ENCODE results near the gene CEP250.

CEP250 gene

DNA sequence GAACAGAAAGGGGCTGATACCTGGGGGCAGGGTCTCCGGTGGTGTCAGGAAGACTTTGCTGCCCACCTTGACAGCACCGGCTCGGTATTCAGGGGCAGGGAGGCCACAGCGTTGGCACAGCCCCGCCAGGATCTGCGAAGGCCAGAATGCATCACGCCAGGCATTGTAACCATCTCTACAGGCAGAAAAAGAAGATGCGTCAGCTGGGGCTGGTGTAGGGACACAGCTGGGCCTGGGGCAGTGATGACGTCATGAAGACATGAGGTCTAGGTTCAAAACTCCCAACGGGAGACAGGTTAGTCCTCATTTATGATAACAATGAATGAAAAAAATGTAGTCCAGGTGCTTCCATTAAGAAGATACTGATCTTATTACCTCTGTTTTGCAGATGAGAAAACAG lies 108.4 kb downstream of the CEP250 start:
- no peak for DNase-seq (ENCODE audit: low read depth)

DNA sequence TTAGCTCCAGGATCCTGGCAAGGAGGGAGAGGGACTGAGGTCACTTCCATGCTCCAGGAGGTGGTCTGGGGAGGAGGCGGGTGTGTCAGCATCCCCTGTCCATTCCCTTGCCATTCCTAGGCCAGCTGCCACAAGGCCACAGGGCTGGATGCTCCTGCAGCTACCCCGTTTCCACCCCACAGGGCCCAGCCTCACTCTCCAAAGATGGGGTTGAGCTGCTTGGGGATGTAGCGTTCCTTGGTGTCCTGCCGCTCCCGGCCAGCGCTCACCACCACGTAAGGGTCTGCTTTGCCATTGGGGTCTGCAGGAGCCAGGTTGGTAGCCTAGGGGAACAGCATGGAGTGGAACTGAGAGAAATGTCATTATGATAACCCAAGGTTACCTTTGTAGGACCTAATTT lies 109.5 kb downstream of the CEP250 start:
- DNase-seq (ENCODE audit: low read depth): no peak

DNA sequence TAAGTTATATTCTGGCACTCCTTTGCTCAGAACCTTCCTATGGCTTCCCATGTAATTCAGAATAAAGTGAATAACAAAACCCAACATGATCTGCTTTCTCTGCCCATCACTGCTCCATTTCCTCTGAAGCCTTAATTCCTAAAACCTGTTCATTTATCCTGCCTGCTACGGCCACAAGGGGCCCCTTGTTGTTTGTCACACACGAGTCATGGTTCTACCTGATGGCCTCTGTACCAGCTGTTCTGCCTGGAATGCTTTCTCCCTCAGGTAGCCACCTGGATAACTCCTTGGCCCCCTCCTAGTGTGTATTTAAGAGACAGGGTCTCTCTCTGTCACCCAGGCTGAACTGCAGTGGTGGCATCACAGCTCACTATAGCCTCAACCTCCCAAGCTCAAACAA lies 113.2 kb downstream of the CEP250 start:
- DNase-seq (ENCODE audit: low read depth): no peak
